ENCODE measurements around the gene GPHA2.

GPHA2 gene

DNA sequence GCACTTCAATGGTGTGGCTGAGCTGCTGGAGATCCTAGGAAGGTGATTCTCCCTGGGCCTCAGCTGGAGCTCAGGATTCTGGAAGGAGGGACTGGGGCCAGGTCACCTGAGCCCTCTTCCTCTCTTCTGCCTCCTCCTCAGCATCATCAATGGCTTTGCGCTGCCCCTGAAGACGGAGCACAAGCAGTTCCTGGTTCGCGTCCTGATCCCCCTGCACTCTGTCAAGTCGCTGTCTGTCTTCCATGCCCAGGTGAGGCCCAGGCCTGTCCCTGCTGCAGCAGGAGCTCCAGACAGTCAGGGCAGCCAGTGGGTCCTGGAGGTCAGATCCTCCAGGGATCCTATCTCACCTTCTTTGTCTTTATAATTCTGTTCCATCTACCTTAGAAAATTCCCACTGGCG is 5.4 kb downstream of the GPHA2 start:
- no peak for DNase-seq (ENCODE audit: low read depth in 3 of 3, low spot score in 1 of 3)

DNA sequence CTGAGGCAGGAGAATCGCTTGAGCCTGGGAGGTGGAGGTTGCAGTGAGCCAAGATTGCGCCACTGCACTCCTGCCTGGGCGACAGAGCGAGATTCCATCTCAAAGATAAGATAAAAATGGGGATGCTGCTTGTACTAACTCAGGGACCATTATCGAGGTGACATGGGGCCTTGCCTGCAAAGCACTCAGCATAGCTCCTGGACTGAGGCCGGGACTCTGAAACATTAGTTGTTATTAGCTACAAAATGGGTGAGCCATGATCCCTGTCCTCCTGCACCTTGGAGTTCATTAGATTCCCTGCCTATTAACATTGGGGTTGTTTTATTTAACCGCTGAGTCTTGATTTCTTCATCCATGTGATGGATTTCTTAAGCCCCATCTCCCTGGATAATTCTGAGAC is 6.1 kb downstream of the GPHA2 start:
- DNase-seq (ENCODE audit: low read depth in 3 of 3, low spot score in 1 of 3), result no peak

DNA sequence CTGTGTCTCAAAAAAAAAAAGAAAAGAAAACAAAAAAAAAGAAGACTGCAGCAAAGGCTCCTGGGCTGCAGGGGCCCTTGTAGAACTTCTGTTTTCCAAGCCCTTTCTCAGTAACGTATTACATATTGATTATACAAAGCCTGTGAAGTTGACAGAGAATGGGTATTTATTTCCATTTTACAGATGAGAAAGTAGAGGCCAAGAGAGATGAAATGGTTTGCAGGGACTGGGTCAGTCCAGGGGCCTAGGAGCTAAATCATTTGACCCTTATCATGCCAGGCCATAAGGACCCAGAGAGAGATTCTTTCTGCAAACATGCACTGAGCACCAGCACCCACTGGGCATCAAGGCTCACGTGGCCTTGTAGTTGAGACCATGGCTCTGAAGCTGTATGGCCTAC is 6.7 kb downstream of the GPHA2 start:
- no peak for DNase-seq (ENCODE audit: low read depth in 3 of 3, low spot score in 1 of 3)

DNA sequence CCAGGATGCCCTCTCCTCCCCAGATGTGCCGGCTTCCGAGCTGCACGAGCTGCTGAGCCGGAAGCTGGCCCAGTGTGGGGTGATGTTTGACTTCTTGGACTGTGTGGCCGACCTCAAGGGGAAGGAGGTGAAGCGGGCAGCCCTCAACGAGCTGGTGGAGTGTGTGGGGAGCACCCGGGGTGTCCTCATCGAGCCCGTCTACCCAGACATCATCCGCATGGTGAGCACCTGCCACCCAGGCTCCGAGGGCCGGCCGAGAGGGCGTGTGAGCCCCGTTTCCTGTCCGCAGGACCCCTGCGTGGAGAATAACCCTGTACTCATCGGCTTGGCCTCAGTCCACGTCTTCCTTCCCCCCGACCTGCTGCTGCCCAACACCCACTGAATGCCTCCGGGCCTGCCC is 9.0 kb downstream of the GPHA2 start:
- no peak for DNase-seq (ENCODE audit: low read depth in 3 of 3, low spot score in 1 of 3)

DNA sequence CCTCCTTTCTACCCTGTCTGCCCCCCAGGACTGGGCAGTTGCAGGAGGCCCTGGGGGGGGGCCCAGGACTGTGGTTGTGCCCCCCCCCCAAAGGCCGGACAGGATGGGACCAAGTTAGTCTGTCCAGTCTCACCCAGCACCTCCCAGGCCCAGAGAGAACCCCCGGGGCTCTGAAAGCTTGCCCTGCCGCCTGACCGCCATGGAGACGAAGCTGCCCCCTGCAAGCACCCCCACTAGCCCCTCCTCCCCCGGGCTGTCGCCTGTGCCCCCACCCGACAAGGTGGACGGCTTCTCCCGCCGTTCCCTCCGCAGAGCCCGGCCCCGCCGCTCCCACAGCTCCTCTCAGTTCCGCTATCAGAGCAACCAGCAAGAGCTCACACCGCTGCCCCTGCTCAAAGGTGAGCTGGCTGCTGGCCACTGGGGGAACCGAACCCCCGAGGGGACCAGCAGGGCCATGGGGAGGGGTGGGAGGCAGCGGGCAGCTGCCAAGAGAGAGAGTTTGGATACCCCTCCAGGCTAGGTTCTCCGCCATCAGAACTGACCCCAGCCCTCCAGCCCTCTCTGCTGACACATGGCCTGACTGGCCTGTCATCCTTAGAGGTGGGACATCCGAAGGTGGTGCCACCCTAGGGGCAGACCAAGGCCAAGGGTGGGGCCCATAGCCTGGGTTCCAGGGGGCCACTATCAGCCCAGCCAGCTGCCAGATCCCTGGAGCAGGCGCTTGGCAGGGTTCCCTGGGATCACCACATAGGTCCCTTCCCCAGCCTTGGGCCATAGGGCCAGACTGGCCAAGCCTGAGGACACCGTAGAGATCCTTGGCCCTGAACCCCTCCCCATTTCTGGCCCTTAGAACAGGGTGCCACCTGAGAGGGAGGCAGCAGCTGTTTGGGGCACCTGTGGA is 9.9 kb downstream of the GPHA2 start:
- DNase-seq (ENCODE audit: low read depth in 3 of 3, low spot score in 1 of 3), result no peak

DNA sequence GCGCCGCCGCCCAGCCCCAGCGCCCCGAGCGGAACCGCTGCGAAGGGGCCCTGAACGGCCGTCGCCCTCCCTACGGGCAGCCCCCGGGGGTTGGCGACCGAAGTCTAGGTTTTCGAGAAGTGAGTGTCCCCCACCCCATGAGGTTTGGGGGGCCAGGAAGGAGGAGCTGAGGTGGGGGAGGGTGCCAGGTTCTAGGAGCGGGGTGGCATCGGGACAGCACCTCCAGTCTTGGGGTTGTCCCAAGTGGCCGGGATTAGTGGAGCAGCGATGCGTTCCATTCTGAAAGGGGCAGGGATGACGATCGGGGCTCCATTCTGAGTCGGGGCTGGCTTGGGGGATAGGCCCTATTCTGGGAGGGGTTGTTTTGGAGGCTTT is 10.8 kb downstream of the GPHA2 start:
- no peak for DNase-seq (ENCODE audit: low read depth in 3 of 3, low spot score in 1 of 3)

DNA sequence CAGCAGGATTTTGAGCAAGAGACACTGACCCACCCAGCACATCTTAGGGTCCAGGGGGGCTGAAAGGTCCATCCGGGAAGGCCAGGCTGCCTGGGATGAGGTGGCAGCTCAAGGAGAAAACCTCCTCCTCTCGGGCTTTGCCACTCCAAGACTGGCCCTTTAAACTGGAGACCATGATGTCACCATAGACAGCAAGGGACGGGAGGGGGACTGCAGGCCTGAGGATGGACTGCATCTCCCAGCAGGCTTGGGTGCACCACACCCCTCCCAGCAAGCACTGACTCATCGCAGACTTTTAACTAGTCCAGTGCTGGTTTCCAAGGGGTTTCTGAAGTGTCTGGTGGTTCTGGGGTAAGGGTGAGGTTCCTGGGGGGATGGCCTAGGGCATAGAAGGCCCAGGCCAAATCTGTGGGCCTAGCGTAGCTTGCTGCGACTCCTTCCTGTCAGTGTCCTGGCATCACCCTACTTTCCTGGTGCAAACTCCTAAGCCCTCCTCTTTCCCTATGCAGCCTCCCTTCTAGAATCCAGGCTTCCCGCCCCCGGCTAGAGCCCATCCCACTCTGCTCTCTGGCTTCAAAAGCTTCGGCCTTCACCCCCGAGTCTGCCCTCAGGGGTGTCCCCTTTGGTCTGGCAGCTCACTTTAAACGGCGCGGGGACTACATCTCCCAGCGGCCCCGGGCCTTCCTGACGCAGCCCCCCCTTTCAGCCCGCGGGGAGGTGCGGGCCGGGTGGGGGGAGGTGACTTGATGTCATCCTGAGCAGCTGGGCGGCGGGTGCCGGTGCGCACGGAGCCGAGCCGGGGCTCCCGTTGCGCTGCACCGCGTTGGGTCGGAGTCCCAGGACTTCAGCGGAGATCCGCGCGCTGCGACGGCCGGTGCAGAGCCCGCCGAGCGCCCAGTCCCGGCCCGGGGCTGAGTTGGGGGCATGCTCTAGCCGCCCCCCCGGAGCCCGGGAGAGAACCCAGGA is 11.5 kb downstream of the GPHA2 start, which contains the start of gene PPP2R5B:
Gene PPP2R5B, plus strand, starts transcription at position 746 of the 966 bp plus-strand sequence. CDS start 1,046 bp downstream, outside the sequence.
- DNase-seq (ENCODE audit: low read depth in 3 of 3, low spot score in 1 of 3), result peak; percentile 69 to 81 (median 78)

DNA sequence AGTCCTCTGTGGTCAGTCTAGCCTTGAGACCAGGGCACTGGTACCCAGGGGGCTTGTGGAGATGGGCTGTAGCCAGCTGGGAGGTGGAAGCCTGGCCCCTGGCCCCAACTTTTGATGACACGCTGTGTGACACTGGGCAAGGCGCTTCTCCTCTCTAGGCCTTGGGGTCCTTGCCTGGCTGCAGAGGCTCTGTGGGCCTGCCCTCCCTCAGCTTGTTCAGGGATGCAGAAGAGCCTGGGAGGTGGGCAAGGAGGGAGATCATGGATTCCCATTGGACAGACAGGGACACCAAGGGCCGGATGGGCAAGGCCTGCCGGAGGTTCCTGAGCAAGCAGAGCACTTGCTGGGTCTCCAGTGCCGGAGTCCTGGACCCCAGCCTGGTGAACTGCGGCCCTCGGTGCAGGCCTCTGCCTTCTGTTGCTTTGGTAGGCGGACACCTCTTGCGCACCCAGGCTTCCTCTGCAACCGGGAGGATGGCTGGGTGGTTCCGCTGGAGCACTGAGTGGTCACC is 12.5 kb downstream of the GPHA2 start:
- no peak for DNase-seq (ENCODE audit: low read depth in 3 of 3, low spot score in 1 of 3)

DNA sequence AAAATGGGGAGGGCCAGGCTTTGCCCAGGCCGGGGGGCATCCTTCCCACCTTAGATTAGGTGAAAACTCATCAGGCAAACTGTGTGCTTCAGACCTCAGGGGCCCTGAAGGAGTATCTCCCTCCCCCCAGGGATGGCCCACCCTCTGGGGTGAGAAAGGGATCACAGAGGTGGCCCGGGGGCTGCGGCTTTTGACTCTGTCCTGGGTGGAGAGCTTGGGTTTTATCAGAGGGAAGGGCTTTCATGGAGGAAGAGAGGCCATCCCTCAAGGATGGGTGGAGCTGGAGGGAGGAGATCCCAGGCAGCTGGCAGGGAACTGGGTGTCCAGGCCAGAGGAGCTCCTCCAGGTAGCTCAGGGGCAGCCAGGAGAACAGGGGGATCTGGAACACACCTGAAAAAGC is 14.3 kb downstream of the GPHA2 start:
- no peak for DNase-seq (ENCODE audit: low read depth in 3 of 3, low spot score in 1 of 3)

DNA sequence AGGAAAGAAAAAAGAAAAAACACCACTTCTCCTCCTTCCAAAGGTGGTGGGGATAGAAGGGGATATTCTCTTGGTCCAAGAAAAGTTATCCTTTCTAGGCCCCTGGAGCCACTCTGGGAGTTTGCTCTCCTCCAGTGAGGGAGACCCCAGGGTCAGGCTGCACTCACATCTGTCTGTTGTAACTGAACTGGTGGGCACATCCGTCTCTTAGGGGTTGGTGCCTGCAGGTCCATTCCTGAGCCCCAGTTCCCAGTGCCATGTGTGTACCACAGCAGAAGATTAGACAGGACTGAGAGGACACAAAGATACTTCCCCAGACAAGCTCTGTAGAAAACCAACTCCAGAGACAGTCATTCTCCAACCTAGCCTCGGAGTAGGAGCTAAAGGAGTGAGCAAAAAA is 15.6 kb downstream of the GPHA2 start:
- DNase-seq (ENCODE audit: low read depth in 3 of 3, low spot score in 1 of 3), result no peak

DNA sequence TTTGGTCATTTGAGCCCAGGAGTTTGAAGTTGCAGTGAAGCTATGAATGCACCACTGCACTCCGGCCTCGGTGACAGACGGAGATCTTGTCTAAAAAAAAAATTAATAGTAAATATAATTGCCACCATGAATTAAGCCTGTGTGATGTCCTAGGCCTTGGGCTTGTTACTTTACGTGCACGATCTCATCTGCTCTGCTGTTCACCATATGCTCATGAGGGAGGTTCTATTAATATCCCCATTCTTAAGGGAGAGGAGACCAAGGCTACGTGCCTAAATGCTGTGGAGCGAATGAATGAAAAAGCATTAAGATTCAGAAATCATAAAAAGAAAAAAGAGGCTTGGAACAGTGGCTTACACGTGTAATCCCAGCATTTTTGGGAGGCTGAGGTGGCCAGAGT is 16.1 kb downstream of the GPHA2 start:
- no peak for DNase-seq (ENCODE audit: low read depth in 3 of 3, low spot score in 1 of 3)

DNA sequence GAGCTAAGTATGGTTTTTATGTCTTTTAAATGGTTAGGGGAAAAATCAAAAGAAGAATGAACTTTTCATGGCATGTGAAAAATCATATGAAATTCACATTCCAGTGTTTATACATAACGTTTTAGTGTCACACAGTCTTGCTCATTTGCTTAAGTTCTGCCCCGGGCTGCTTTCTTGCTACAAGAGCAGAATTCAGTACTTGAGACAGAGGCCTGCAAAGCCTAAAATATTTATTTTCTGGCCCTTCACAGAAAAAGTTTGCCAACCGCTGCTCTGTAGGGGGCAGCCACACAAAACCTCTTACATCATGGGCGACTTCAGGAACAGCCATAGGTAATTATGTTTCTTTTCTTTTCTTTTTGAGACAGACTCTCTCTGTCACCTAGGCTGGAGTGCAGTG is 17.7 kb downstream of the GPHA2 start:
- no peak for DNase-seq (ENCODE audit: low read depth in 3 of 3, low spot score in 1 of 3)

DNA sequence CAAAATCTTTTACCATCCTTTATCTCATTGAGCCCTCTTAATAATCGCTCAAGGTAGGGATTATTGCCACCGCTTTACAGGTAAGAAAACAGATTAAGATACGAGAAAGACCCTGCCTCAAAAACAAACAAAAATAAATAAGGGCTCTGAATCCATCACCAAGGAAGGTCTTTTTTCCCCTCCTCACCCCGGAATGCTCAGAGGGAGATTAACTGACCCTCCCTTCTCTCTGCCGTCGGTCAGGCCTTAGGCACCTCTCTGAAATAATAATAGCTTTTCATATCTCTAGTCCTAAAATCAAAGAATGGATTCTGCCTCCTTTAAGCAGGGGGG is 18.1 kb downstream of the GPHA2 start:
- DNase-seq (ENCODE audit: low read depth in 3 of 3, low spot score in 1 of 3), result no peak

DNA sequence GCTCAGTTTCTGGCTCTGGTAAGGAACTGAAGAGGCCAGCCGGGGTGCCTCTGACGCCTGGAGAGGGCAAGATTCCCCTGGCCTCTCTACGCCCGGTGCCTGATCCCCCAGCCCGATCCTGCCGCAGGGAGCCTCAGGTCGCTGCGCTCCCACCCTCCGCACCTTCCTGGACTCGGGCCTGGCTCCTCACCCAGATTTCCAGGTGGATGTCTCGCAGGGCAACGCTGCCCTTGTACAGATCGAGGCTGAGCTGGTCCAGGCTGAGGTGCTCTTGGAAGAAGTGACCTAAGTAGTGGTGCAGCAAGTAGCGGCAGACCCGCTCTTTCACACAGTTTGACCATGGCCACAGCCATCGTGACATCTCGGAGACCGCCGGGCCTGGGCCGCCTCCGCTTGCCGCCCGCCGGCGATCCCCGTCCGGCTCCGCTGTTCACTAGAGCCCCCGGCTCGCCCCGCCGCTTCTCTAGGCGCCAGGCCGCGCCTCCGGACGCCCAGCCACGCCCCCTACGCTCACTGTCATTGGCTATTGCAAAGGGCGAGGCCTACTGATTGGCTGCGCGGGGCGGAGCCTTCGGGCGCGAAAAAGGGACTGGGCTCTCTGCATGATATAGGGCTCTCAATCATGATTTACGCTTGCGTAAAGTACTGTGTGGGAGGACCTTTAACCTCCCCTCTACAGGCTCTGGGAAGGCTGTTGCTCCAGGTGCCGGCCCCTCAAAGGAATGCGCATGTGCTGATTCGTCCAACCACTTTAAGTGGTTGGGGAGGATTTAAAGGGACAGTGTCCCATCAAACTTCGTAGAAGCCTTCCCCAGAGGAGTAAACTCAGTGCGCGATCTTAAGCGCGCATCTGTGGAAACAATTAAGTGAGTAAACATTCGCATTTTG is 18.7 kb downstream of the GPHA2 start, which contains the start of gene ATG2A:
Gene ATG2A, minus strand, starts transcription at position 435 of the 888 bp plus-strand sequence. Its CDS starts 74 bp downstream, at position 361.
- peak; percentile 95 to 98 (median 98) for DNase-seq (ENCODE audit: low read depth in 3 of 3, low spot score in 1 of 3)

DNA sequence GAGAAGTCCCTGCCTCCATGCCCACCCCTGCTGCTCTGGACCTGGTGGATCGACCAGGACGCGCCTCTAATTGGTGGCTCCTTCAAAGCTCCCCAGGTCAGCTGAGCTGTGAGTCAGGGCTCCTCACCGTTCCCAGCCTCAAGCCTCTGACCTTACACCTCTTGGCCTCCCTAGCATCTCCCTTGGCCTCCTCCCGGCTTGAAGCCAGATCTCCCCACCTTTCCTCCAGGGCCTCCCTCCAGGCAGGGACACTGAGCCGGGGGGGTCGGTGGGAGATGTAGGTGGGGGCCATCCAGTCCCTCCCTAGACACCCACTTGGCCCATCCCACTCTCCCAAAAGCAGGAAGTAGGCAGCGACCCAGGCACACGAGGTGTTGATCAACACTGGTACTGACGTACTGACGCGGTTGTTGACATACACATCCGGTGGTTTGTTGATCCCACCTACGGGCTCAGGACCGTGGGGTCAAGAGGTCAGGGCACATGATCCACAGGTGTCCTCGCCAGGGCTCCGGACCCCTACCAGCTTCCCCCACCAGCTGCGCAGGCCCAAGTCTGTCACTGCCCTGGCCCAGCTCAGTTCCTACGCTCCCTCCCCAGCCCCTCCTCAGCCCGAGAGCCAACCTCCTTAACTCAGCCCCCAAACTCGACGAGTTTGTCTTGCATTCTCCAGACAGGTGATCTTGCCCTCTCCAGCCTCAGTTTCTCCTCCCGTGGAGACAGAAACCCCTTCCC is 19.5 kb downstream of the GPHA2 start:
- no peak for DNase-seq (ENCODE audit: low read depth in 3 of 3, low spot score in 1 of 3)

DNA sequence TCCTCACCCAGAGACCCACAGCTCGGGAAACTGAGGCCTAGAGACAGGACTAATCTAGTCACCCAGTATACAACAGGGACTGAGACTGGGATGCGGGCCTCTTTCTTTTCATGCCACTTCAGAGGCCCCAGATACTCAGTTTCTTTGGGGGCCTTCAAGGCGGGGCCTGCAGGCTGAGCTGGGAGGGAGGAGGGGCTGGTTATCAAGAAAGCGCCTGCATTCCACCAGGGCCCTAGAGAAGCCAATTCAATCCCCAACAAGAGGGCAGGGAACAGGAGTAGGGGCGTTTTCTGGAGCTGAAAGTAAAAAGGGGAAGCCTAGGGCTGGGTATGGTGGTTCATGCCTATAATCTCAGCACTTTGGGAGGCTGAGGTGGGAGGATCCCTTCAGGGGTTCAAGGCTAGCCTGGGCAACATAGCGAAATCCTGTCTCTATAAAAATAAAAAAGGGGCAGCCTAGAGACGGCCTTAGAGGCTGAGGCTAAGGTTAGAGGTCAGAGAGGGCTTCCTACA is 20.3 kb downstream of the GPHA2 start:
- no peak for DNase-seq (ENCODE audit: low read depth in 3 of 3, low spot score in 1 of 3)

DNA sequence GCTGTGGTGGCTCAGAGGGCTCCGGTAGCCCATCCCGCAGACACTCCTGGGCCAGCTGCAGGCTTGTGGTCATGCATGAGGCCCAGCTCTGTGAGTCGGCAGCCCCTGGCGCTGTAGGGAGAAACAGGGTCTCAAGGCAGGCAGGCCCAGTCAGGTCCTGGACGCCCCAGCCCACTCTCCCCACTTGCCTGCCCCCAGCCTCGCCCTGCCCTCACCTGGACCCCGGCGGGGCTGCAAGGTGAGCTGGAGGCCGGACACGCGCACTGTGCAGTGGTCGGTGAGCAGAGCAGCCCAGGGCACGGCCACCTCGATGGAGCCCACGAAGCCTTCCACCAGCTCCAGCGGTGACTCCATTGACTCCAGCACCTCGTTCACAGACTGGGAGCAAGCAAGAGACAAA is 21.6 kb downstream of the GPHA2 start:
- DNase-seq (ENCODE audit: low read depth in 3 of 3, low spot score in 1 of 3), result no peak

DNA sequence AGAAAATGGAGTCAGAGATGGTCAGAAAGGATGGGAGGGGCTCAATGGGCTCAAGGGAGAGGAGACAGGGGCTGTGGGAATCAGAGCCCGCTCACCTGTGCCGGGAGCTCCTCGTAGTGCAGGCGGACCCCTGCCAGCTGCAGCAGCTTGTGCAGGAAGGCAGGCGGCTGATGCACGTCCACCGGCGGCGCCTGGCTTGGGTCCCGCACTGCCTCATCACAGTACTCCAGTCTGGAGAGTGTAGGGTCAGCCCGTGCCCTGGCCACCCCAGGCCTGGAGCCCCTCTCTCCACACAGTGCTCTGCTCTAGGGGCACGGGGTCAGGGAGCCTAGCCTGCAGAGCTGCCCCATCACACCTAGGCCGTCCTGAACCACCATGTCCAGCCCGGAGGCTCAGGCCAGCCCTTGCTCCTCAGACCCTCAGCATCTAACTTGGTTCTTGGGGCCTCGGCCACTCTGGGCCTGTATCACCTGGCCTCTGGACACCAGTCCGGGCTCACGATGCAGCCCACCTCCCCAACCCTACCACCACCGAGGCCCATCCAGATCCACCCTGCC is 22.4 kb downstream of the GPHA2 start:
- DNase-seq (ENCODE audit: low read depth in 3 of 3, low spot score in 1 of 3), result no peak

DNA sequence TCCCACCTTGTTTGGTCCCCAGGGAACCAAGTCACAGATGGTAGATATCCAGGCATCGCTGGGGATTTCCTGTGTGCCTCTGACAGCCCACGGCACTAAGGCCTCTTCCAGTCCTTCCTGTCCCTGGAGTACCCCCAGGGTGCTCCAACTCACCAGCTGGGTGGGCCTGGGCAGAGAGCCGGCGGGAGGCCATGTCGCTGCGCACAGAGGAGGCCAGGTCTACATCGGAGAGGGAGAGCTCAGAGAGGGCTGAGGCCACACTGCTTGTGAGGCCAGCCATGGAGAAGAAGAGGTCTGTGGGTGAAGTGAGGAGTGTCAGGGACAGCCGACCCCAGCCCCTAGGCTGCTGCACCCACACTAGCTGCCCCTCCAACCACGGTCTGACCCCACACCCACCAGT is 24.0 kb downstream of the GPHA2 start:
- no peak for DNase-seq (ENCODE audit: low read depth in 3 of 3, low spot score in 1 of 3)

Measured in stimulated activated CD4-positive, alpha-beta T cell treated with anti-CD3 and anti-CD28 coated beads, TNF-alpha, amount 100 ng/mL, for 1 hour (primary cell).